Activated gamma-delta T cell treated with Interleukin-2 at 50 U/mL for 16 hours (primary cell): ENCODE data around the gene PLRG1.

Experiments used
- DNase-seq: peaks from one replicate; pipeline ENCODE4 v3.0.0-alpha.2; 2020

The PLRG1 gene

GRCh38 chr4:154573190-154573870 is 23.1 kb upstream of the PLRG1 start:
- no peak for DNase-seq

- no peak for DNase-seq
Observed at GRCh38 chr4:154569584-154569983, 19.4 kb upstream of the PLRG1 start.

GRCh38 chr4:154569028-154569427 is 18.8 kb upstream of the PLRG1 start:
- no peak for DNase-seq

- no peak for DNase-seq
Observed at GRCh38 chr4:154566639-154567204, 16.5 kb upstream of the PLRG1 start.

GRCh38 chr4:154565704-154566103 is 15.5 kb upstream of the PLRG1 start:
- DNase-seq, result no peak

- DNase-seq, result no peak
Observed at GRCh38 chr4:154564311-154564710, 14.1 kb upstream of the PLRG1 start.

- DNase-seq, result no peak
Observed at GRCh38 chr4:154562697-154563254, 12.6 kb upstream of the PLRG1 start, which contains the start of gene FGB. FGB (plus strand) TSS chr4:154563011; CDS start chr4:154563019, 8 bp downstream.

- no peak for DNase-seq
Observed at GRCh38 chr4:154560824-154561231, 10.6 kb upstream of the PLRG1 start.

- DNase-seq, result no peak
Observed at GRCh38 chr4:154560419-154560801, 10.2 kb upstream of the PLRG1 start.

- DNase-seq, result no peak
Observed at GRCh38 chr4:154559494-154560418, 9.6 kb upstream of the PLRG1 start.

GRCh38 chr4:154559141-154559493 is 8.9 kb upstream of the PLRG1 start:
- DNase-seq, result no peak

- DNase-seq, result peak; percentile 64
Observed at GRCh38 chr4:154551872-154552686, 1.9 kb upstream of the PLRG1 start.

- DNase-seq, result no peak
Observed at GRCh38 chr4:154545689-154546088, 4.5 kb downstream of the PLRG1 start.

GRCh38 chr4:154542271-154542879 is 7.8 kb downstream of the PLRG1 start:
- no peak for DNase-seq

- no peak for DNase-seq
Observed at GRCh38 chr4:154534296-154534695, 15.9 kb downstream of the PLRG1 start.

- no peak for DNase-seq
Observed at GRCh38 chr4:154529728-154530519, 20.3 kb downstream of the PLRG1 start.

GRCh38 chr4:154528869-154529268 is 21.3 kb downstream of the PLRG1 start:
- no peak for DNase-seq

GRCh38 chr4:154527308-154527707 is 22.9 kb downstream of the PLRG1 start:
- no peak for DNase-seq

GRCh38 chr4:154526151-154526550 is 24.0 kb downstream of the PLRG1 start:
- no peak for DNase-seq

- DNase-seq, result no peak
Observed at GRCh38 chr4:154521607-154522006, 28.6 kb downstream of the PLRG1 start.

GRCh38 chr4:154519214-154519613 is 31.0 kb downstream of the PLRG1 start:
- no peak for DNase-seq
